Measurements from ENCODE around the gene OCA2. TPM values are rescaled to one million over a fixed set of nuclear protein-coding genes. Genes with fewer than 3 reads are reported as not detected.

The OCA2 gene
- polyA plus RNA-seq, 1 experiment = 0.02 TPM

DNA sequence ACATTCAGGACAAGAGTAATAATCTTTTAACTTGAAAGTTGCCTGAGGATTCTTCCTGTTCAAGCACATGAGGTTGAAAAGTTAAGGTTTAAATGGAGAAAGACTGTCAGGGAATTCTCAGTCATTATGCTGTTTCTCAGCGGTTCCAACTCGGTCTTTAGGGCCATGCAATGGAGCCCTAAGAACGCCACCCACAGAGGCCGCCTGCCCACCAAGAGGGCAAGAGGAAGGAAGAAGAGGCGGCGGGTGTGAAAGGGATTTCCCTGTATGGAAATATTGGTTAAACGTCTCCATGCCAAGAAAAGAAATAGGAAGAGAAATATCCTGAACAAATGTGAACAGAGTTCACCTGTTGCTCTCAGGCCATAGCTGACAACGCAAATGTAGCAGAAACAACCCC lies 234.4 kb downstream of the OCA2 start:
- Histone ChIP-seq H3K36me3 (ENCODE audit: control insufficient read depth, insufficient read depth, low read length) (no peaks in the 10 kb centered on the region), H3K27me3 (ENCODE audit: control insufficient read depth, insufficient read depth, low read length) (no peaks in the 10 kb centered on the region), H3K4me3 (ENCODE audit: low read depth, low read length) (no peak overlapping the region)
- ChIA-PET CTCF (no interaction called here), POLR2A (no interaction called here)
- TF ChIP-seq, protein P1, sequence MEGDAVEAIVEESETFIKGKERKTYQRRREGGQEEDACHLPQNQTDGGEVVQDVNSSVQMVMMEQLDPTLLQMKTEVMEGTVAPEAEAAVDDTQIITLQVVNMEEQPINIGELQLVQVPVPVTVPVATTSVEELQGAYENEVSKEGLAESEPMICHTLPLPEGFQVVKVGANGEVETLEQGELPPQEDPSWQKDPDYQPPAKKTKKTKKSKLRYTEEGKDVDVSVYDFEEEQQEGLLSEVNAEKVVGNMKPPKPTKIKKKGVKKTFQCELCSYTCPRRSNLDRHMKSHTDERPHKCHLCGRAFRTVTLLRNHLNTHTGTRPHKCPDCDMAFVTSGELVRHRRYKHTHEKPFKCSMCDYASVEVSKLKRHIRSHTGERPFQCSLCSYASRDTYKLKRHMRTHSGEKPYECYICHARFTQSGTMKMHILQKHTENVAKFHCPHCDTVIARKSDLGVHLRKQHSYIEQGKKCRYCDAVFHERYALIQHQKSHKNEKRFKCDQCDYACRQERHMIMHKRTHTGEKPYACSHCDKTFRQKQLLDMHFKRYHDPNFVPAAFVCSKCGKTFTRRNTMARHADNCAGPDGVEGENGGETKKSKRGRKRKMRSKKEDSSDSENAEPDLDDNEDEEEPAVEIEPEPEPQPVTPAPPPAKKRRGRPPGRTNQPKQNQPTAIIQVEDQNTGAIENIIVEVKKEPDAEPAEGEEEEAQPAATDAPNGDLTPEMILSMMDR (IDR thresholded peaks at IDR 0.05; ENCODE audit: insufficient read depth, low read depth, low read length) = no peak
- no peak for DNase-seq (ENCODE audit: low read depth)

GRCh38 chr15:27864086-27864485 lies 235.0 kb downstream of the OCA2 start:
- H3K36me3 ChIP-seq (ENCODE audit: control insufficient read depth, insufficient read depth, low read length) = no peaks in the 10 kb centered on the region
- POLR2A ChIA-PET = no interaction called here
- TF ChIP-seq, protein P1 (IDR thresholded peaks at IDR 0.05; ENCODE audit: insufficient read depth, low read depth, low read length) = no peak
- no peaks in the 10 kb centered on the region for H3K27me3 ChIP-seq (ENCODE audit: control insufficient read depth, insufficient read depth, low read length)
- no peak overlapping the region for H3K4me3 ChIP-seq (ENCODE audit: low read depth, low read length)
- CTCF ChIA-PET = no interaction called here
- no peak for DNase-seq (ENCODE audit: low read depth)

GRCh38 chr15:27863000-27863399 lies 236.1 kb downstream of the OCA2 start:
- H3K36me3 ChIP-seq (ENCODE audit: control insufficient read depth, insufficient read depth, low read length) = no peaks in the 10 kb centered on the region
- TF ChIP-seq, protein P1 (IDR thresholded peaks at IDR 0.05; ENCODE audit: insufficient read depth, low read depth, low read length) = no peak
- no peak overlapping the region for H3K4me3 ChIP-seq (ENCODE audit: low read depth, low read length)
- ChIA-PET CTCF (interaction anchor here (0.6 kb wide), 1 partner anchor 343 kb away, joined by 3 read pairs; no protein-coding TSS in a partner anchor), POLR2A (no interaction called here)
- no peak for DNase-seq (ENCODE audit: low read depth)
- no peaks in the 10 kb centered on the region for H3K27me3 ChIP-seq (ENCODE audit: control insufficient read depth, insufficient read depth, low read length)

DNA sequence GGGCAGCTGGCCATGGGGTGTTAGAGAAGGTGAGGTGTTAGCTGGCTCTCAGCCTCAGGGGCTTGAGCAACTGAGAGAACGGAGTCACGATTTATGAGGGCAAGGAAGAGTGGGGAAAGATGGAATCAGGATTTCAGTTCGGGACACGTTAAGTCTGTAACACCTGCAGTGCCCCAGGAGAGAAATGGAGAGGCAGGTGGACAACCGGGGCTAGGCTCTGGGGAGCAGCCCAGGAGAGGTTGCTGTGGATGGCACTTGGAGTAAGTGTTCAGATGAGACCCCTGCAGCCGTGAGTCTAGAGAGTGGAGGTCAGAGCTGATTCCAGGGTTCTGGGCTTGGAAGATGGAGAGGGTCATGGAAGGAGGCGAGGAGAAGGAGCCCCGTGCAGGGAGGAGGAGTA lies 237.9 kb downstream of the OCA2 start:
- CTCF ChIA-PET = interaction anchor here (0.7 kb wide), 1 partner anchor 61 kb away, joined by 3 read pairs; no protein-coding TSS in a partner anchor
- Histone ChIP-seq H3K4me3 (ENCODE audit: low read depth, low read length) (no peak overlapping the region), H3K36me3 (ENCODE audit: control insufficient read depth, insufficient read depth, low read length) (no peaks in the 10 kb centered on the region), H3K27me3 (ENCODE audit: control insufficient read depth, insufficient read depth, low read length) (no peaks in the 10 kb centered on the region)
- POLR2A ChIA-PET = no interaction called here
- TF ChIP-seq, protein P1 (IDR thresholded peaks at IDR 0.05; ENCODE audit: insufficient read depth, low read depth, low read length) = no peak
- DNase-seq (ENCODE audit: low read depth) = no peak

DNA sequence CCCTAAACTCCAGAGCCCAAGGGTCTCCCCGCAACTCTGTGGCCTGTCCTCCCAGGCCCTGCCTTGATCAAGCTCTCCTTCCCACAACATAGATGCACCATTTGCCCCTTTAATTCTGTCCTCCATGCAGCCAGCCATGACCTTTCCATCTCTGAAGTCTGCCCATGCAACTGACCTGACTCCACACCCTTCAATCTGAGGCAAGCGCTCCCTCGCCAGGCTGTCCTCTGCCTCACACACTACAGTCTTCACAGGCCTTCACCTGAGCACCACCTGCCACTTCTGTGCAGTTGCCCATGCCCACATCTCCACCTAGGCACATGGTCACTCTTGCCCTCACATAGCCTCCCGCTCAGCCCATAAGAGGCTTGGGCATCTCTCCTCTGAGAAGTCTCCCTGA lies 244.0 kb downstream of the OCA2 start:
- POLR2A ChIA-PET = no interaction called here
- no peaks in the 10 kb centered on the region for H3K36me3 ChIP-seq (ENCODE audit: control insufficient read depth, insufficient read depth, low read length)

More for the DNA sequence above, 244.0 kb downstream of the OCA2 start:
- CTCF ChIA-PET = no interaction called here
- H3K27me3 ChIP-seq (ENCODE audit: control insufficient read depth, insufficient read depth, low read length) = no peaks in the 10 kb centered on the region
- no peak for DNase-seq (ENCODE audit: low read depth)
- H3K4me3 ChIP-seq (ENCODE audit: low read depth, low read length) = no peak overlapping the region
- TF ChIP-seq, protein P1 (IDR thresholded peaks at IDR 0.05; ENCODE audit: insufficient read depth, low read depth, low read length) = no peak

Data from BJ (cell line).